Loucy (cell line): ENCODE measurements around the gene MAML3.
A peak's percentile ranks its signal among the peaks of the same experiment; 100 is the strongest.

Experiments
- H2AFZ ChIP-seq: fragments of 200-600 bp; sonication (generic); 2 replicates; pipeline ENCODE4 v1.6.0; 2016; ENCODE audit warnings: antibody characterized with exemption, mild to moderate bottlenecking, low read length, moderate library complexity
- H3F3A ChIP-seq: fragments of 200-600 bp; 2 replicates; pipeline ENCODE4 v1.6.0; 2016; ENCODE audit warnings: antibody characterized with exemption, low read depth, mild to moderate bottlenecking
- H3K27me3 ChIP-seq: fragments of 200-600 bp; sonication (generic); 2 replicates; pipeline ENCODE4 v1.6.1; 2014; ENCODE audit warnings: low read length, mild to moderate bottlenecking; ENCODE audit not compliant: insufficient read depth, poor library complexity, severe bottlenecking
- H3K36me3 ChIP-seq: fragments of 200-600 bp; sonication (generic); 2 replicates; pipeline ENCODE4 v1.6.1; 2016; ENCODE audit warnings: low read length; ENCODE audit not compliant: insufficient read depth
- H3K4me1 ChIP-seq: fragments of 200-600 bp; sonication (generic); 2 replicates; pipeline ENCODE4 v1.5.1; 2014; ENCODE audit warnings: low read length, mild to moderate bottlenecking; ENCODE audit not compliant: insufficient read depth, poor library complexity, severe bottlenecking
- H3K4me2 ChIP-seq: fragments of 200-600 bp; sonication (generic); 2 replicates; pipeline ENCODE4 v1.6.0; 2014; ENCODE audit warnings: antibody characterized with exemption, low read length, low read depth, mild to moderate bottlenecking; ENCODE audit not compliant: poor library complexity, severe bottlenecking
- H3K4me3 ChIP-seq: fragments of 200-600 bp; sonication (generic); 2 replicates; pipeline ENCODE4 v1.5.1; 2014; ENCODE audit warnings: low read length, mild to moderate bottlenecking, mixed read lengths; ENCODE audit not compliant: poor library complexity, severe bottlenecking
- H3K79me2 ChIP-seq: fragments of 200-600 bp; sonication (generic); 2 replicates; pipeline ENCODE4 v1.6.1; 2014; ENCODE audit warnings: low read length; ENCODE audit not compliant: insufficient read depth
- H3K9ac ChIP-seq: fragments of 200-600 bp; sonication (generic); 2 replicates; pipeline ENCODE4 v1.6.0; 2014; ENCODE audit warnings: mild to moderate bottlenecking, low read depth, low read length, moderate library complexity; ENCODE audit not compliant: poor library complexity, severe bottlenecking
- H3K9me2 ChIP-seq: fragments of 200-600 bp; sonication (generic); replicated peaks from 2 replicates; pipeline ENCODE4 v1.6.1; 2016; ENCODE audit warnings: low read depth, low read length, mixed read lengths
- H3K9me3 ChIP-seq: fragments of 200-600 bp; sonication (generic); 2 replicates; pipeline ENCODE4 v1.6.1; 2014; ENCODE audit warnings: mild to moderate bottlenecking, antibody characterized with exemption, low read length, low read depth; ENCODE audit not compliant: insufficient read depth
- H4K20me1 ChIP-seq: fragments of 200-600 bp; sonication (generic); 2 replicates; pipeline ENCODE4 v1.6.0; 2014; ENCODE audit warnings: antibody characterized with exemption, low read length, mild to moderate bottlenecking; ENCODE audit not compliant: insufficient read depth, poor library complexity, severe bottlenecking
- CTCF ChIP-seq: fragments of 200-600 bp; sonication (generic); conservative IDR thresholded peaks from 2 replicates; pipeline ENCODE4 v1.5.1; 2014; ENCODE audit warnings: mild to moderate bottlenecking, antibody characterized with exemption, low read length
- EZH2phosphoT487 ChIP-seq: fragments of 200-600 bp; IDR thresholded peaks from 2 replicates; pipeline ENCODE4 v1.6.1; 2018; ENCODE audit warnings: antibody characterized with exemption, mild to moderate bottlenecking, moderate library complexity, borderline replicate concordance

MAML3 gene

GRCh38 chr4:139763205-139763604 is 390.8 kb downstream of the MAML3 start:
- no peak for TF ChIP-seq CTCF
- TF ChIP-seq EZH2phosphoT487, result no peak
- peaks cover 56% of the 10 kb centered on the region for H3K4me1 ChIP-seq
- H3K9me2 ChIP-seq, result no peaks in the 10 kb centered on the region
- H3K36me3 ChIP-seq, result no peaks in the 10 kb centered on the region
- no peaks in the 10 kb centered on the region for H4K20me1 ChIP-seq
- H3F3A ChIP-seq, result peaks cover 15% of the 10 kb centered on the region
- H3K4me3 ChIP-seq, result peak overlapping the region; percentile 68
- no peak overlapping the region for H2AFZ ChIP-seq
- H3K9me3 ChIP-seq, result no peaks in the 10 kb centered on the region
- peak overlapping the region; percentile 79 for H3K9ac ChIP-seq
- H3K79me2 ChIP-seq, result peaks cover 9% of the 10 kb centered on the region; the same call in 1 of the 2 replicates
- no peaks in the 10 kb centered on the region for H3K27me3 ChIP-seq
- peak overlapping the region; percentile 85 for H3K4me2 ChIP-seq

GRCh38 chr4:139762720-139763119 is 391.3 kb downstream of the MAML3 start:
- Histone ChIP-seq H3K27me3 (no peaks in the 10 kb centered on the region), H3F3A (peaks cover 15% of the 10 kb centered on the region), H3K4me3 (peak overlapping the region; percentile 68), H4K20me1 (no peaks in the 10 kb centered on the region), H3K4me2 (peak overlapping the region; percentile 85), H2AFZ (no peak overlapping the region), H3K9me2 (no peaks in the 10 kb centered on the region), H3K4me1 (peaks cover 57% of the 10 kb centered on the region), H3K9me3 (no peaks in the 10 kb centered on the region), H3K9ac (peak overlapping the region; percentile 79), H3K79me2 (peaks cover 9% of the 10 kb centered on the region; the same call in 1 of the 2 replicates), H3K36me3 (no peaks in the 10 kb centered on the region)
- no peak for TF ChIP-seq EZH2phosphoT487
- TF ChIP-seq CTCF, result no peak

- H3K9me2 ChIP-seq, result no peaks in the 10 kb centered on the region
- H3K27me3 ChIP-seq, result no peaks in the 10 kb centered on the region
- peak overlapping the region; percentile 85 for H3K4me2 ChIP-seq
- TF ChIP-seq EZH2phosphoT487 (no peak), CTCF (peak; percentile 92)
- H3K4me1 ChIP-seq, result peaks cover 58% of the 10 kb centered on the region
- H3K79me2 ChIP-seq, result peaks cover 5% of the 10 kb centered on the region; the same call in 1 of the 2 replicates
- H3K4me3 ChIP-seq, result no peak overlapping the region
- no peaks in the 10 kb centered on the region for H3K9me3 ChIP-seq
- H3F3A ChIP-seq, result peaks cover 15% of the 10 kb centered on the region
- no peaks in the 10 kb centered on the region for H4K20me1 ChIP-seq
- H3K36me3 ChIP-seq, result no peaks in the 10 kb centered on the region
- H3K9ac ChIP-seq, result peak overlapping the region; percentile 79
- no peak overlapping the region for H2AFZ ChIP-seq
Observed at GRCh38 chr4:139761461-139761860, 392.5 kb downstream of the MAML3 start.
